Ammon's horn (tissue), 1 donor: ENCODE results near the gene ASB18.

Source experiments
- DNase-seq: peaks from one replicate; pipeline ENCODE4 v3.0.0-alpha.2; 2016; ENCODE audit warnings: low spot score

ASB18 gene

GRCh38 chr2:236163471-236164200 lies 100.6 kb downstream of the ASB18 start:
- no peak for DNase-seq

GRCh38 chr2:236162882-236163470 lies 101.2 kb downstream of the ASB18 start:
- DNase-seq: no peak

GRCh38 chr2:236162031-236162845 lies 102.0 kb downstream of the ASB18 start:
- no peak for DNase-seq

GRCh38 chr2:236161531-236161930 lies 102.7 kb downstream of the ASB18 start:
- no peak for DNase-seq

GRCh38 chr2:236161082-236161462 lies 103.1 kb downstream of the ASB18 start:
- DNase-seq: no peak

- DNase-seq: no peak
These were observed 103.7 kb downstream of the ASB18 start for GRCh38 chr2:236160366-236161081.

- no peak for DNase-seq
These were observed 104.4 kb downstream of the ASB18 start for GRCh38 chr2:236159778-236160170.

GRCh38 chr2:236158969-236159777 lies 105.0 kb downstream of the ASB18 start:
- DNase-seq: no peak

- DNase-seq: no peak
These were observed 106.2 kb downstream of the ASB18 start for GRCh38 chr2:236157815-236158498.

GRCh38 chr2:236157366-236157765 lies 106.8 kb downstream of the ASB18 start:
- DNase-seq: no peak

- DNase-seq: no peak
These were observed 107.4 kb downstream of the ASB18 start for GRCh38 chr2:236156860-236157194.

- no peak for DNase-seq
These were observed 107.9 kb downstream of the ASB18 start for GRCh38 chr2:236156095-236156859.

- DNase-seq: no peak
These were observed 108.8 kb downstream of the ASB18 start for GRCh38 chr2:236155406-236155805.

- no peak for DNase-seq
These were observed 117.8 kb downstream of the ASB18 start for GRCh38 chr2:236146436-236146835.

- DNase-seq: no peak
These were observed 120.4 kb downstream of the ASB18 start for GRCh38 chr2:236143811-236144210.
